IPS-18a (cell line): ENCODE data around the gene TPO.

ENCODE experiments used
- H3K27ac ChIP-seq: one replicate; pipeline ENCODE4 v1.5.1; 2013; ENCODE audit warnings: low read length
- H3K27me3 ChIP-seq: one replicate; pipeline ENCODE4 v1.6.1; 2013; ENCODE audit warnings: mild to moderate bottlenecking, low read length; ENCODE audit not compliant: control insufficient read depth, insufficient read depth
- H3K36me3 ChIP-seq: one replicate; pipeline ENCODE4 v1.6.1; 2013; ENCODE audit warnings: low read depth, low read length; ENCODE audit not compliant: control insufficient read depth
- H3K4me1 ChIP-seq: one replicate; pipeline ENCODE4 v1.6.1; 2013; ENCODE audit warnings: low read depth, low read length; ENCODE audit not compliant: control insufficient read depth
- H3K4me3 ChIP-seq: one replicate; pipeline ENCODE4 v1.5.1; 2013; ENCODE audit warnings: low read length
- H3K9ac ChIP-seq: one replicate; pipeline ENCODE4 v1.6.1; 2013; ENCODE audit warnings: mild to moderate bottlenecking, low read length, moderate library complexity
- H3K9me3 ChIP-seq: one replicate; pipeline ENCODE4 v1.6.1; 2013; ENCODE audit warnings: low read depth, low read length; ENCODE audit not compliant: control insufficient read depth

The TPO gene

GRCh38 chr2:1453561-1453960 lies 40.3 kb downstream of the TPO start:
- Histone ChIP-seq H3K9me3 (no peaks in the 10 kb centered on the region), H3K4me1 (no peaks in the 10 kb centered on the region), H3K4me3 (no peak overlapping the region), H3K9ac (no peak overlapping the region), H3K27ac (no peak overlapping the region), H3K36me3 (no peaks in the 10 kb centered on the region), H3K27me3 (peaks cover 4% of the 10 kb centered on the region)

- H3K9me3 ChIP-seq: no peaks in the 10 kb centered on the region
- no peaks in the 10 kb centered on the region for H3K36me3 ChIP-seq
- no peak overlapping the region for H3K4me3 ChIP-seq
- no peaks in the 10 kb centered on the region for H3K4me1 ChIP-seq
- H3K27me3 ChIP-seq: peaks cover 4% of the 10 kb centered on the region
- no peak overlapping the region for H3K9ac ChIP-seq
- no peak overlapping the region for H3K27ac ChIP-seq
These were observed 41.1 kb downstream of the TPO start for GRCh38 chr2:1454346-1454745.

- Histone ChIP-seq H3K4me1 (no peaks in the 10 kb centered on the region), H3K27ac (no peak overlapping the region), H3K9ac (no peak overlapping the region), H3K36me3 (no peaks in the 10 kb centered on the region), H3K27me3 (no peaks in the 10 kb centered on the region), H3K4me3 (no peak overlapping the region), H3K9me3 (no peaks in the 10 kb centered on the region)
These were observed 42.2 kb downstream of the TPO start for GRCh38 chr2:1455466-1455865.

- no peak overlapping the region for H3K4me3 ChIP-seq
- no peaks in the 10 kb centered on the region for H3K9me3 ChIP-seq
- H3K4me1 ChIP-seq: no peaks in the 10 kb centered on the region
- H3K27me3 ChIP-seq: no peaks in the 10 kb centered on the region
- no peak overlapping the region for H3K27ac ChIP-seq
- no peaks in the 10 kb centered on the region for H3K36me3 ChIP-seq
- no peak overlapping the region for H3K9ac ChIP-seq
These were observed 45.2 kb downstream of the TPO start for GRCh38 chr2:1458432-1458831.

- H3K27ac ChIP-seq: no peak overlapping the region
- no peaks in the 10 kb centered on the region for H3K36me3 ChIP-seq
- H3K9me3 ChIP-seq: no peaks in the 10 kb centered on the region
- no peaks in the 10 kb centered on the region for H3K27me3 ChIP-seq
- no peaks in the 10 kb centered on the region for H3K4me1 ChIP-seq
- no peak overlapping the region for H3K4me3 ChIP-seq
- H3K9ac ChIP-seq: no peak overlapping the region
These were observed 46.5 kb downstream of the TPO start for GRCh38 chr2:1459727-1460126.

GRCh38 chr2:1460851-1461418 lies 47.7 kb downstream of the TPO start:
- no peaks in the 10 kb centered on the region for H3K9me3 ChIP-seq
- no peaks in the 10 kb centered on the region for H3K27me3 ChIP-seq
- H3K4me3 ChIP-seq: no peak overlapping the region
- no peaks in the 10 kb centered on the region for H3K36me3 ChIP-seq
- no peak overlapping the region for H3K27ac ChIP-seq
- H3K9ac ChIP-seq: no peak overlapping the region
- no peaks in the 10 kb centered on the region for H3K4me1 ChIP-seq

- Histone ChIP-seq H3K36me3 (no peaks in the 10 kb centered on the region), H3K4me1 (no peaks in the 10 kb centered on the region), H3K9me3 (no peaks in the 10 kb centered on the region), H3K27ac (no peak overlapping the region), H3K4me3 (no peak overlapping the region), H3K27me3 (no peaks in the 10 kb centered on the region), H3K9ac (no peak overlapping the region)
These were observed 48.5 kb downstream of the TPO start for GRCh38 chr2:1461507-1462390.

- no peak overlapping the region for H3K27ac ChIP-seq
These were observed 49.7 kb downstream of the TPO start for GRCh38 chr2:1462994-1463393.

GRCh38 chr2:1472350-1472749 lies 59.1 kb downstream of the TPO start:
- Histone ChIP-seq H3K9me3 (no peaks in the 10 kb centered on the region), H3K27ac (no peak overlapping the region), H3K4me3 (no peak overlapping the region), H3K27me3 (no peaks in the 10 kb centered on the region), H3K9ac (no peak overlapping the region), H3K36me3 (no peaks in the 10 kb centered on the region), H3K4me1 (peaks cover 4% of the 10 kb centered on the region)

More at GRCh38 chr2:1462994-1463393, 49.7 kb downstream of the TPO start:
- Histone ChIP-seq H3K4me1 (no peaks in the 10 kb centered on the region), H3K4me3 (no peak overlapping the region), H3K36me3 (no peaks in the 10 kb centered on the region), H3K9me3 (no peaks in the 10 kb centered on the region), H3K27me3 (no peaks in the 10 kb centered on the region), H3K9ac (no peak overlapping the region)

- Histone ChIP-seq H3K27ac (no peak overlapping the region), H3K9ac (no peak overlapping the region), H3K4me3 (no peak overlapping the region), H3K9me3 (no peaks in the 10 kb centered on the region), H3K36me3 (no peaks in the 10 kb centered on the region), H3K27me3 (no peaks in the 10 kb centered on the region), H3K4me1 (peaks cover 4% of the 10 kb centered on the region)
These were observed 63.4 kb downstream of the TPO start for GRCh38 chr2:1476617-1477195.

- peaks cover 4% of the 10 kb centered on the region for H3K4me1 ChIP-seq
- H3K9ac ChIP-seq: no peak overlapping the region
- H3K9me3 ChIP-seq: no peaks in the 10 kb centered on the region
- H3K4me3 ChIP-seq: no peak overlapping the region
- no peaks in the 10 kb centered on the region for H3K27me3 ChIP-seq
- no peaks in the 10 kb centered on the region for H3K36me3 ChIP-seq
- no peak overlapping the region for H3K27ac ChIP-seq
These were observed 64.2 kb downstream of the TPO start for GRCh38 chr2:1477196-1478040.
